GM19438 (cell line): ENCODE data around the gene INPP4B.

Experiments used
- ATAC-seq: cut with Tn5 transposase; IDR thresholded peaks from one replicate; pipeline ENCODE4 v1.9.1; 2021; ENCODE audit warnings: low read depth; ENCODE audit not compliant: unreplicated experiment

The INPP4B gene

DNA sequence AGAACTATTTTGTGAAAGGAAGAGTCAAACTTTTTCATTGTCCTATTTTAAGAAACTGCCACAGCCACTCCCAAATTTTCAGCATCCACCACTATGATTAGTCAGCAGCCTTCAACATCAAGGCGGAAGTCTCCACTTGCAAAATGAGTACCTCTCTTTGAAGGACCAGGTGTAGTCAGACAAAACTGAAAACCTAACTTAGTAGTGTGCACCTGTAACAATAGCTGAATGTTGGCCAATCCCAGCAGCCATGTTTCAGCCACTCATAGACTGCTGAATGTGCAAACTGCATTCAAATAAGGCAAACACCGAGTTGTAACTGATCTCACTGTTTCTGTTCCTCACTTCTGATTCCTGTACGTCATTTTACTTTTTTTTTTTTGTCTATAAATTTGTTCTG lies 868.7 kb downstream of the INPP4B start:
- no peak for ATAC-seq
